MM.1S (cell line): ENCODE data around the gene KIRREL3.
A peak's percentile ranks its signal among the peaks of the same experiment; 100 is the strongest.

Experiments
- DNase-seq: peaks from one replicate; pipeline ENCODE4 v3.0.0-alpha.2; 2015
- H2AFZ ChIP-seq: fragments of 300-600 bp; sonication (generic); 2 replicates; pipeline ENCODE4 v1.6.0; 2016; ENCODE audit warnings: antibody characterized with exemption, low read length
- H3F3A ChIP-seq: fragments of 300-600 bp; sonication (generic); 2 replicates; pipeline ENCODE4 v1.6.1; 2016; ENCODE audit warnings: mild to moderate bottlenecking, antibody characterized with exemption, low read length, moderate library complexity, mixed read lengths; ENCODE audit not compliant: insufficient read depth
- H3K27ac ChIP-seq: fragments of 300-600 bp; sonication (generic); 2 replicates; pipeline ENCODE4 v1.5.1; 2016; ENCODE audit warnings: mild to moderate bottlenecking, low read length
- H3K27me3 ChIP-seq: fragments of 300-600 bp; sonication (generic); replicated peaks from 2 replicates; pipeline ENCODE4 v1.6.0; 2016; ENCODE audit warnings: low read length; ENCODE audit not compliant: insufficient read depth
- H3K36me3 ChIP-seq: fragments of 300-600 bp; sonication (generic); replicated peaks from 2 replicates; pipeline ENCODE4 v1.6.1; 2016; ENCODE audit warnings: mild to moderate bottlenecking, low read length, mixed read lengths; ENCODE audit not compliant: insufficient read depth
- H3K4me1 ChIP-seq: fragments of 300-600 bp; sonication (generic); 2 replicates; pipeline ENCODE4 v1.6.1; 2016; ENCODE audit warnings: low read length, mixed read lengths
- H3K4me2 ChIP-seq: fragments of 300-600 bp; sonication (generic); 2 replicates; pipeline ENCODE4 v1.6.0; 2016; ENCODE audit warnings: low read depth, low read length
- H3K4me3 ChIP-seq: fragments of 300-600 bp; sonication (generic); 2 replicates; pipeline ENCODE4 v1.5.1; 2016; ENCODE audit warnings: low read length, mixed read lengths
- H3K79me2 ChIP-seq: fragments of 300-600 bp; sonication (generic); 2 replicates; pipeline ENCODE4 v1.6.1; 2016; ENCODE audit warnings: mixed run types, low read length, mixed read lengths
- H3K9ac ChIP-seq: fragments of 300-600 bp; sonication (generic); 2 replicates; pipeline ENCODE4 v1.6.1; 2016; ENCODE audit warnings: low read length, mixed read lengths
- H3K9me2 ChIP-seq: fragments of 300-600 bp; sonication (generic); replicated peaks from 2 replicates; pipeline ENCODE4 v1.6.1; 2016; ENCODE audit warnings: mild to moderate bottlenecking, low read length, mixed read lengths; ENCODE audit not compliant: insufficient read depth
- H3K9me3 ChIP-seq: fragments of 300-600 bp; sonication (generic); replicated peaks from 2 replicates; pipeline ENCODE4 v1.6.1; 2016; ENCODE audit warnings: mild to moderate bottlenecking, low read length, mixed read lengths; ENCODE audit not compliant: insufficient read depth
- H4K20me1 ChIP-seq: fragments of 300-600 bp; sonication (generic); 2 replicates; pipeline ENCODE4 v1.6.1; 2016; ENCODE audit warnings: mild to moderate bottlenecking, low read length, moderate library complexity, mixed read lengths; ENCODE audit not compliant: insufficient read depth
- EZH2 ChIP-seq: fragments of 300-600 bp; sonication (generic); optimal IDR thresholded peaks from 2 replicates; pipeline ENCODE3; 2017; ENCODE audit warnings: low read depth, mild to moderate bottlenecking, antibody characterized with exemption, low read length, mixed read lengths
- EZH2phosphoT487 ChIP-seq: fragments of 300-600 bp; sonication (generic); IDR thresholded peaks from 2 replicates; pipeline ENCODE4 v1.6.1; 2018; ENCODE audit warnings: antibody characterized with exemption, low read length
- TF ChIP-seq, protein P1 (sequence below): fragments of 300-600 bp; sonication (generic); IDR thresholded peaks from 2 replicates; pipeline ENCODE4 v1.5.1; 2016; ENCODE audit warnings: antibody characterized with exemption, low read length, mixed read lengths

Gene KIRREL3

DNA sequence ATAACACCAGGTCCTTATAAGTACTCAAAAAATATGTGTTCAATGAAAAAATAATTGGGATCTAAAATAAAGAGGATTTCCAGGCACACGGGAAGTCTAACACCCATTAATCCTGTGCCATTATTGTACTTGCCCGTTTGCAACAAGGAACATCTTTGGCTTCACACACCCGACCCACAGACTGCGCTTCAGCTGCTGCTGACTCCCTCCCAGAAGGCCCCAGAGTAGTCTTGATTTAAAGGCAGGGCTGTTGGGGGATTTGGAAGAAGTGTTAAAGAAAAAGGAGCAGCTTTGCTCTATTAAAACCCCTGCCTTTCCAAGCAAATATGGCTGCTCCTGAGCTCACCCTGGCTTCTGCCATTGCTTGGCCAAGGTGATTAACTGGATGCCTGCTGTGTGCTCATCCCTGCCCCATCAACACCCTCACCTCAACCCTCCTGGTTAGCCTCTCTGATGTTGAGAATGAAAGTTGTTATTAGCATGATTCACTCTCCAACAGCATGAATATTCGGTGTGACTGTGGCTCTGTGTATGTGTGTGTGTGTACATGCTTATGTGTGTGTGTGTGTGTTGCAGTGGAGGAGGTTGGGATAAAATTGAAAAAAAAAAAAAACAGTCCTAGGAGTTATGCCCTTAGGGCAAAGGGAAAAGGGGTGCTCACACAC lies 76.1 kb downstream of the KIRREL3 start:
- H3K79me2 ChIP-seq, result no peaks in the 10 kb centered on the region
- no peak overlapping the region for H3K27ac ChIP-seq
- H4K20me1 ChIP-seq, result no peaks in the 10 kb centered on the region
- H3K9me3 ChIP-seq, result no peaks in the 10 kb centered on the region
- no peak overlapping the region for H3K4me3 ChIP-seq
- no peaks in the 10 kb centered on the region for H3K36me3 ChIP-seq
- H3K4me1 ChIP-seq, result no peaks in the 10 kb centered on the region
- no peak for DNase-seq
- H2AFZ ChIP-seq, result no peak overlapping the region
- no peak overlapping the region for H3K4me2 ChIP-seq
- TF ChIP-seq, protein P1, sequence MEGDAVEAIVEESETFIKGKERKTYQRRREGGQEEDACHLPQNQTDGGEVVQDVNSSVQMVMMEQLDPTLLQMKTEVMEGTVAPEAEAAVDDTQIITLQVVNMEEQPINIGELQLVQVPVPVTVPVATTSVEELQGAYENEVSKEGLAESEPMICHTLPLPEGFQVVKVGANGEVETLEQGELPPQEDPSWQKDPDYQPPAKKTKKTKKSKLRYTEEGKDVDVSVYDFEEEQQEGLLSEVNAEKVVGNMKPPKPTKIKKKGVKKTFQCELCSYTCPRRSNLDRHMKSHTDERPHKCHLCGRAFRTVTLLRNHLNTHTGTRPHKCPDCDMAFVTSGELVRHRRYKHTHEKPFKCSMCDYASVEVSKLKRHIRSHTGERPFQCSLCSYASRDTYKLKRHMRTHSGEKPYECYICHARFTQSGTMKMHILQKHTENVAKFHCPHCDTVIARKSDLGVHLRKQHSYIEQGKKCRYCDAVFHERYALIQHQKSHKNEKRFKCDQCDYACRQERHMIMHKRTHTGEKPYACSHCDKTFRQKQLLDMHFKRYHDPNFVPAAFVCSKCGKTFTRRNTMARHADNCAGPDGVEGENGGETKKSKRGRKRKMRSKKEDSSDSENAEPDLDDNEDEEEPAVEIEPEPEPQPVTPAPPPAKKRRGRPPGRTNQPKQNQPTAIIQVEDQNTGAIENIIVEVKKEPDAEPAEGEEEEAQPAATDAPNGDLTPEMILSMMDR, result no peak
- no peak for TF ChIP-seq EZH2
- no peak for TF ChIP-seq EZH2phosphoT487
- H3K27me3 ChIP-seq, result no peaks in the 10 kb centered on the region
- no peaks in the 10 kb centered on the region for H3F3A ChIP-seq
- no peak overlapping the region for H3K9ac ChIP-seq
- no peaks in the 10 kb centered on the region for H3K9me2 ChIP-seq

DNA sequence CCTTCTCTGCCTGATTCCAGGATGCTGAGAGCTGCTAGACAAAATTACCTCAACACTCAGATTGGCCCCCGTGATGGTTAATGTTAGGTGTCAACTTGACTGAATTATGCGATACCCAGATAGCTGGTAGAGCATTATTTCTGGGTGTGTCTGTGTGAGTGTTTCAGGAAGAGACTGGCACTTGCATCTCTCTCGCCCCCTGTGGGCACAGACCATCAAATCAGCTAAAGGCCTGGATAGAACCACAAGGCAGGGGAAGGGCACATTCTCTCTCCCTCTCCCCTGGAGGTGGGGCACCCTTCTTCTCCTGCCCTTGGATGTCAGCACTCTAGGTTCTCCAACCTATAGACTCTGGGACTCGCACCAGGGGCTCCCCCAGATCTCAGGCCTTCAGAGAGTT lies 79.7 kb downstream of the KIRREL3 start:
- Histone ChIP-seq H3K9me3 (no peaks in the 10 kb centered on the region), H3K9ac (no peak overlapping the region), H3K27ac (no peak overlapping the region), H3K4me3 (no peak overlapping the region), H3K4me2 (no peak overlapping the region), H3F3A (no peaks in the 10 kb centered on the region), H3K79me2 (no peaks in the 10 kb centered on the region), H2AFZ (no peak overlapping the region), H3K27me3 (no peaks in the 10 kb centered on the region), H3K36me3 (no peaks in the 10 kb centered on the region), H4K20me1 (no peaks in the 10 kb centered on the region), H3K9me2 (no peaks in the 10 kb centered on the region), H3K4me1 (no peaks in the 10 kb centered on the region)
- DNase-seq, result no peak
- TF ChIP-seq, protein P1, result no peak
- TF ChIP-seq EZH2, result no peak
- TF ChIP-seq EZH2phosphoT487, result no peak

GRCh38 chr11:126919147-126919823 lies 81.3 kb downstream of the KIRREL3 start:
- TF ChIP-seq EZH2, result no peak
- TF ChIP-seq, protein P1, result no peak
- TF ChIP-seq EZH2phosphoT487, result no peak
- Histone ChIP-seq H3K4me2 (no peak overlapping the region), H3K9me3 (no peaks in the 10 kb centered on the region), H4K20me1 (no peaks in the 10 kb centered on the region), H3K4me1 (no peaks in the 10 kb centered on the region), H3F3A (no peaks in the 10 kb centered on the region), H3K4me3 (no peak overlapping the region), H3K36me3 (no peaks in the 10 kb centered on the region), H3K27me3 (no peaks in the 10 kb centered on the region), H3K9me2 (no peaks in the 10 kb centered on the region), H3K9ac (no peak overlapping the region), H2AFZ (no peak overlapping the region), H3K27ac (no peak overlapping the region), H3K79me2 (no peaks in the 10 kb centered on the region)
- peak; percentile 34 for DNase-seq
